ENCODE measurements around the gene PTCH2.
"Not testable (repeated sequence)": the region's sequence is repeated elsewhere in the genome, so short reads cannot be mapped to it uniquely, and the experiment has no call there.

PTCH2 gene

GRCh38 chr1:44842862-44843655 lies at the start of gene PTCH2:
TSS of gene PTCH2 (minus strand) at chr1:44843253. CDS start at chr1:44842932, 321 bp downstream.
- DNase-seq: peak; percentile 48

GRCh38 chr1:44890007-44890406 lies 47.0 kb upstream of the PTCH2 start:
- DNase-seq: no peak

- DNase-seq: no peak
Observed at GRCh38 chr1:44885406-44885805, 42.4 kb upstream of the PTCH2 start.

- no peak for DNase-seq
Observed at GRCh38 chr1:44884746-44885145, 41.7 kb upstream of the PTCH2 start.

GRCh38 chr1:44881011-44881632 lies 38.1 kb upstream of the PTCH2 start:
- no peak for DNase-seq

GRCh38 chr1:44874155-44874554 lies 31.1 kb upstream of the PTCH2 start:
- no peak for DNase-seq

- no peak for DNase-seq
Observed at GRCh38 chr1:44870096-44870495, 27.0 kb upstream of the PTCH2 start.

GRCh38 chr1:44867801-44868200 lies 24.7 kb upstream of the PTCH2 start:
- DNase-seq: no peak

GRCh38 chr1:44862829-44863401 lies 19.9 kb upstream of the PTCH2 start:
- peak; percentile 16 for DNase-seq

GRCh38 chr1:44860891-44861425 lies 17.9 kb upstream of the PTCH2 start:
- no peak for DNase-seq

- DNase-seq: no peak
Observed at GRCh38 chr1:44860331-44860730, 17.3 kb upstream of the PTCH2 start.

- no peak for DNase-seq
Observed at GRCh38 chr1:44857446-44857845, 14.4 kb upstream of the PTCH2 start.

- DNase-seq: no peak
Observed at GRCh38 chr1:44855742-44856141, 12.7 kb upstream of the PTCH2 start.

GRCh38 chr1:44854970-44855369 lies 11.9 kb upstream of the PTCH2 start:
- DNase-seq: no peak

- no peak for DNase-seq
Observed at GRCh38 chr1:44853201-44853600, 10.1 kb upstream of the PTCH2 start.

- no peak for DNase-seq
Observed at GRCh38 chr1:44851308-44851707, 8.3 kb upstream of the PTCH2 start.

GRCh38 chr1:44849575-44850132 lies 6.6 kb upstream of the PTCH2 start:
- DNase-seq: no peak

GRCh38 chr1:44848456-44849181 lies 5.6 kb upstream of the PTCH2 start:
- DNase-seq: no peak

- DNase-seq: no peak
Observed at GRCh38 chr1:44847845-44848244, 4.8 kb upstream of the PTCH2 start.

GRCh38 chr1:44846985-44847384 lies 3.9 kb upstream of the PTCH2 start:
- no peak for DNase-seq

- no peak for DNase-seq
Observed at GRCh38 chr1:44842486-44842861, 579 bp downstream of the PTCH2 start.

- no peak for DNase-seq
Observed at GRCh38 chr1:44839576-44839975, 3.5 kb downstream of the PTCH2 start.

- not testable (repeated sequence) for DNase-seq
Observed at GRCh38 chr1:44838294-44838693, 4.8 kb downstream of the PTCH2 start.

Measured in T1000 (cell line).